Measurements from ENCODE around the gene SLC6A2. TPM values are rescaled to one million over a fixed set of nuclear protein-coding genes. Genes with fewer than 3 reads are reported as not detected.

The SLC6A2 gene
- total RNA-seq, 3 donors from 2014 or later (not counting 1 experiment from before 2014, with no cell fraction given), result not detected

DNA sequence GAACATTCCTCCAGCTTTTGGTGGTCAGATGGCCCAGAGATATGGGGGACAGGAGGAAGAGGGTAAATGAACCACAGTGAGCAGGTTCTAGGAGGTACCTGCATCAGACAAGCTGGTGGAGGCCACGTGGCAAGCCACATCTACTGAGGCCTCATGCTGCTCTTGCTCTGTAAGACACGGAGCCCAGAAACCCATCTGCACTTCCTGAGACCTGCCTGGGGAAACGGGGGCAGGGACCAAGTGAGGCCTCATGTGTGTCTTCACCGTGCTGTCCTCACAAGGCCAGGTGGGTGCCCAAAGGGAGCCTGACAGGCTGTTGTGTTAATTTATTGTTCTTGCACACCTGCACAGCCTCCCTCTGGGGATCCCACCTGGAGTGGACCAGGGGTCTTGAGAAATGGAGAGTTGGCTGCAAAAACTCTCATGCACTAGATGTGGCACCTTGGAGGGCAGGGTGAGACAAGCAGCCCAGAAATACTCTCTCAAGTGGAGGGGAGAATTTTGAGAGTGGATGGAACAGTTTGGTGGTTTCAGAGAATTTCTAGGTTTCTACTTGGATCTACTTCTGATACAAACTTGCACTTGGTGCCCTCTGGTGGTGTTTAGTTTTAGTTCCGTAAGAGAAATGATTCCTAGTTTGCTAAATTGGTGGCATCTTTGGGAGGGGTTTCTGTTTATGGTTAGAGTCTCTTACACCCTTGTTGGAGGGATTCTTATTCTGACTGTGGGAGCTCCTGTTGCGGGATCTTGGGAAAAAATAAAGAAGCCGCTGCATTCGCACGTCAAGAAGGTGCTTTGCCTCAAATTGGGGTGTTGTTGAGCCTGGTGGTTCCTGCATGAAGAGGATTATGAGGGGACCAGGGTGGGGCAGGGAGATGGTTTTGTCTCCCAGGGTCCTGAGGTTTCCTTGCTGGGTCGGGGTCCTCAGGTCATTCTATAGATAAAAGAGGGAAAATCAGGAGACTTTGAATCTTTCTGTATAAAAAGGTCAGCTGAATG lies 47.5 kb downstream of the SLC6A2 start:
- Mint-ChIP-seq H3K4me3 (no peak overlapping the region), H3K27me3 (ENCODE audit: low read depth in 2 of 2) (peaks cover 0 to 9% of the 10 kb centered on the region in 2 donors), H3K27ac (no peak overlapping the region), H3K4me1 (peaks cover 0 to 6% of the 10 kb centered on the region in 2 donors), H3K9me3 (no peaks in the 10 kb centered on the region), H3K36me3 (no peaks in the 10 kb centered on the region)
- H3K4me1 ChIP-seq (ENCODE audit: control insufficient read depth, insufficient read depth, low read length), result peaks cover 4% of the 10 kb centered on the region
- H3K4me3 ChIP-seq (ENCODE audit: low read length), result no peak overlapping the region
- H3K9me3 ChIP-seq (ENCODE audit: control insufficient read depth, insufficient read depth, low read length), result no peaks in the 10 kb centered on the region
- H3K27ac ChIP-seq (ENCODE audit: low read length), result no peak overlapping the region
- intact Hi-C loops (cut with micrococcal nuclease), result loop anchor here (5.0 kb wide), 1 partner anchor 236 kb away; no protein-coding TSS in a partner anchor
- DNase-seq (peak in 1 of 2 donors; percentile 56), ATAC-seq (no peak)
- TF ChIP-seq, protein P1, sequence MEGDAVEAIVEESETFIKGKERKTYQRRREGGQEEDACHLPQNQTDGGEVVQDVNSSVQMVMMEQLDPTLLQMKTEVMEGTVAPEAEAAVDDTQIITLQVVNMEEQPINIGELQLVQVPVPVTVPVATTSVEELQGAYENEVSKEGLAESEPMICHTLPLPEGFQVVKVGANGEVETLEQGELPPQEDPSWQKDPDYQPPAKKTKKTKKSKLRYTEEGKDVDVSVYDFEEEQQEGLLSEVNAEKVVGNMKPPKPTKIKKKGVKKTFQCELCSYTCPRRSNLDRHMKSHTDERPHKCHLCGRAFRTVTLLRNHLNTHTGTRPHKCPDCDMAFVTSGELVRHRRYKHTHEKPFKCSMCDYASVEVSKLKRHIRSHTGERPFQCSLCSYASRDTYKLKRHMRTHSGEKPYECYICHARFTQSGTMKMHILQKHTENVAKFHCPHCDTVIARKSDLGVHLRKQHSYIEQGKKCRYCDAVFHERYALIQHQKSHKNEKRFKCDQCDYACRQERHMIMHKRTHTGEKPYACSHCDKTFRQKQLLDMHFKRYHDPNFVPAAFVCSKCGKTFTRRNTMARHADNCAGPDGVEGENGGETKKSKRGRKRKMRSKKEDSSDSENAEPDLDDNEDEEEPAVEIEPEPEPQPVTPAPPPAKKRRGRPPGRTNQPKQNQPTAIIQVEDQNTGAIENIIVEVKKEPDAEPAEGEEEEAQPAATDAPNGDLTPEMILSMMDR (IDR thresholded peaks at IDR 0.05), result peak; percentile 15
- H3K36me3 ChIP-seq (ENCODE audit: control insufficient read depth, insufficient read depth, low read length), result no peaks in the 10 kb centered on the region
- H3K27me3 ChIP-seq (ENCODE audit: control insufficient read depth, insufficient read depth, low read length), result no peaks in the 10 kb centered on the region
- WGBS (ENCODE audit: insufficient coverage), result 24% methylated on average over 10 of the region's 10 CpGs

DNA sequence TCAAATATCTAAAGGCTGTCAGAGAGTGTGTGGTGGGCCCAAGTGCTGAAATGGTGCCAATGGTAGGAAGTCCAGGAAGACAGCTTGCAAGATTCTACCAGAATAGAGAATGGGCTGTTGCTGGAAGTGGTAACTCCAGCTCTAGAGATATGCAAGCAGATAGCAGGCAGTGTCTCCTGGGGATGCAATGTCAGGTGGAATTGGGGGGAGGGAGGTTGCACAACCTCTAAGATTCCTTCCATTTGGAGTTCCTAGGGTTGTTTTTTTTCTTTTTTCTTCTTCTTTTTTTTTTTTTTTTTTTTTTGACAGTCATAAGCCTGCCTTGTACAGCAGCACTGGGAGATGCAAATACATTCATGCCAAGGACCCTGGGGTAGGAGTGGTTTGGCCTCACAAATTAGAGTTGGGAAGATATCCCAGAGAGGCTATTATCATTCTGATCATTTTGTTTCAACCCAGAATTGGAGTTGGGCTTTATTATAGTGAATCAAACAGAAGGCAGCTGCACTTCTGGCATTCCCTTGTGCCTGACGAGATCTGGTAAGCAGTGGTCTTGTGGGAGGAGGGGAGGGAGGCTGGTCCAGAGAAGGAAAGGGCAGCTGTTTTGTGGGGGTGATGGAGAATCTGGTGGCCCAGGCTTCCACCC lies 51.1 kb downstream of the SLC6A2 start:
- Mint-ChIP-seq H3K4me1 (peaks cover 0 to 6% of the 10 kb centered on the region in 2 donors), H3K27ac (no peak overlapping the region), H3K36me3 (no peaks in the 10 kb centered on the region), H3K9me3 (no peaks in the 10 kb centered on the region), H3K27me3 (ENCODE audit: low read depth in 2 of 2) (peaks cover 0 to 9% of the 10 kb centered on the region in 2 donors), H3K4me3 (no peak overlapping the region)
- WGBS (ENCODE audit: insufficient coverage), result 75% methylated on average over 1 of the region's 1 CpG
- H3K9me3 ChIP-seq (ENCODE audit: control insufficient read depth, insufficient read depth, low read length), result no peaks in the 10 kb centered on the region
- ATAC-seq (no peak), DNase-seq (no peak)
- TF ChIP-seq, protein P1 (IDR thresholded peaks at IDR 0.05), result no peak
- H3K36me3 ChIP-seq (ENCODE audit: control insufficient read depth, insufficient read depth, low read length), result no peaks in the 10 kb centered on the region
- intact Hi-C loops (cut with micrococcal nuclease), result no loop called here
- no peak overlapping the region for H3K27ac ChIP-seq (ENCODE audit: low read length)
- H3K27me3 ChIP-seq (ENCODE audit: control insufficient read depth, insufficient read depth, low read length), result no peaks in the 10 kb centered on the region
- peaks cover 4% of the 10 kb centered on the region for H3K4me1 ChIP-seq (ENCODE audit: control insufficient read depth, insufficient read depth, low read length)
- H3K4me3 ChIP-seq (ENCODE audit: low read length), result no peak overlapping the region

DNA sequence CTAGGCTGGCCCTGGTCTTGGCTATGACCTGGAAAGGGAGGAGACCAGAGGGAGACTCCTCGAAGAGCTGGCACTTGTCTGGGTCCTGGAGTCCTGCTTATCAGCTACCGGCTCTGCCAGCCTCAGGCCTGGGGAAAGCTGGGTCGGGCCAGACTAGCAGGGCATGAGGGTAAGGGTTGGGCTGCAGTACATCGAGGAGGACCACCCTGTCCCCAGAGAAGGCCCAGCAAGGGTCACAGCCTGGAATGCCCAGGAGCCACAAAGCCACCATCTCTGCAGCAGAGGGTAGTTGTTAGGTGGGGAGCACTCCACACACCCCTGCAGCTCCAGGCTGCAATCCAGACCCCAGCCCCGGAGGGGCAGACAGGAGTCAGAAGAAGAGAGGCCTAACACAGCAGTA lies 54.0 kb downstream of the SLC6A2 start:
- Mint-ChIP-seq H3K27me3 (ENCODE audit: low read depth in 2 of 2) (peaks cover 0 to 7% of the 10 kb centered on the region in 2 donors), H3K4me3 (no peak overlapping the region), H3K27ac (no peak overlapping the region), H3K4me1 (no peaks in the 10 kb centered on the region), H3K36me3 (no peaks in the 10 kb centered on the region), H3K9me3 (no peaks in the 10 kb centered on the region)
- no peaks in the 10 kb centered on the region for H3K27me3 ChIP-seq (ENCODE audit: control insufficient read depth, insufficient read depth, low read length)
- intact Hi-C loops (cut with micrococcal nuclease), result no loop called here
- H3K27ac ChIP-seq (ENCODE audit: low read length), result no peak overlapping the region
- no peaks in the 10 kb centered on the region for H3K9me3 ChIP-seq (ENCODE audit: control insufficient read depth, insufficient read depth, low read length)
- no peak overlapping the region for H3K4me3 ChIP-seq (ENCODE audit: low read length)
- H3K4me1 ChIP-seq (ENCODE audit: control insufficient read depth, insufficient read depth, low read length), result no peaks in the 10 kb centered on the region
- TF ChIP-seq, protein P1 (IDR thresholded peaks at IDR 0.05), result no peak
- no peaks in the 10 kb centered on the region for H3K36me3 ChIP-seq (ENCODE audit: control insufficient read depth, insufficient read depth, low read length)
- 79% methylated on average over 5 of the region's 5 CpGs for WGBS (ENCODE audit: insufficient coverage)
- ATAC-seq, result no peak
- no peak for DNase-seq
